Skin of body (tissue), 2 donors: ENCODE measurements around the gene RGS6. TPM values are rescaled to one million over a fixed set of nuclear protein-coding genes. Genes with fewer than 3 reads are reported as not detected.

Experiments used
- DNase-seq: peaks from one replicate; lab custom pipeline; 2025; lab: John Stamatoyannopoulos, UW
- total RNA-seq: library from RNA; depleted of rRNA; stranded (reverse); fragments of >200 nt; gene quantifications from one replicate; pipeline ENCODE4 v1.2.3, GENCODE V29; 2014

RGS6 gene
- total RNA-seq, 1 donor from 2014 or later, result 3.9 TPM

GRCh38 chr14:72573725-72574417 is 641.6 kb downstream of the RGS6 start:
- no peak for DNase-seq

- DNase-seq, result no peak
Measured at GRCh38 chr14:72574715-72575114, 642.5 kb downstream of the RGS6 start.

- no peak for DNase-seq
Measured at GRCh38 chr14:72576258-72576657, 644.0 kb downstream of the RGS6 start.

GRCh38 chr14:72577521-72577920 is 645.3 kb downstream of the RGS6 start:
- no peak for DNase-seq

- DNase-seq, result no peak
Measured at GRCh38 chr14:72578514-72578913, 646.3 kb downstream of the RGS6 start.

- DNase-seq, result no peak
Measured at GRCh38 chr14:72582582-72582981, 650.4 kb downstream of the RGS6 start.

GRCh38 chr14:72583316-72584272 is 651.4 kb downstream of the RGS6 start:
- no peak for DNase-seq

GRCh38 chr14:72588521-72588920 is 656.3 kb downstream of the RGS6 start:
- no peak for DNase-seq

- no peak for DNase-seq
Measured at GRCh38 chr14:72589652-72590051, 657.4 kb downstream of the RGS6 start.

- no peak for DNase-seq
Measured at GRCh38 chr14:72590577-72590976, 658.3 kb downstream of the RGS6 start.

GRCh38 chr14:72591391-72591790 is 659.2 kb downstream of the RGS6 start:
- DNase-seq, result no peak

GRCh38 chr14:72594099-72594901 is 662.1 kb downstream of the RGS6 start:
- no peak for DNase-seq

GRCh38 chr14:72595152-72595862 is 663.1 kb downstream of the RGS6 start:
- no peak for DNase-seq

- DNase-seq, result no peak
Measured at GRCh38 chr14:72597252-72598233, 665.3 kb downstream of the RGS6 start.

- DNase-seq, result no peak
Measured at GRCh38 chr14:72598306-72598705, 666.1 kb downstream of the RGS6 start.

GRCh38 chr14:72599579-72600470 is 667.6 kb downstream of the RGS6 start:
- no peak for DNase-seq

GRCh38 chr14:72600551-72601330 is 668.5 kb downstream of the RGS6 start:
- DNase-seq, result no peak

- DNase-seq, result no peak
Measured at GRCh38 chr14:72603639-72604038, 671.4 kb downstream of the RGS6 start.
